Upper lobe of left lung (tissue), 6 donors: ENCODE data around the gene TRIOBP. TPM values are rescaled to one million over a fixed set of nuclear protein-coding genes. Genes with fewer than 3 reads are reported as not detected.
A peak's percentile ranks its signal among the peaks of the same experiment; 100 is the strongest.

Experiments used
- ATAC-seq, 2 donors: fragments of 200-7000 bp; cut with Tn5 transposase; one replicate each; pipeline ENCODE4 v1.9.1; 2022; ENCODE audit warnings: mild to moderate bottlenecking in 2 of 2, moderate library complexity in 2 of 2; ENCODE audit not compliant: low FRiP score in 2 of 2
- DNase-seq, 2 donors: peaks; one replicate each; pipeline ENCODE4 v3.0.0-alpha.2; 2019 to 2020
- H3K27ac ChIP-seq, 4 donors: fragments of 200-600 bp; sonication (generic); one replicate each; pipeline ENCODE4 v1.5.1; 2016 to 2019
- H3K27me3 ChIP-seq, 4 donors: fragments of 200-600 bp; sonication (generic); one replicate each; pipeline ENCODE4 v1.5.1; 2017 to 2019
- H3K36me3 ChIP-seq, 4 donors: fragments of 200-600 bp; sonication (generic); one replicate each; pipeline ENCODE4 v1.5.1; 2016 to 2019
- H3K4me1 ChIP-seq, 4 donors: fragments of 200-600 bp; sonication (generic); one replicate each; pipeline ENCODE4 v1.5.1; 2018 to 2019
- H3K4me3 ChIP-seq, 4 donors: fragments of 200-600 bp; sonication (generic); one replicate each; pipeline ENCODE4 v1.5.1; 2017 to 2019; ENCODE audit warnings: mild to moderate bottlenecking in 2 of 4, moderate library complexity in 1 of 4
- H3K9me3 ChIP-seq, 4 donors: fragments of 200-600 bp; sonication (generic); one replicate each; pipeline ENCODE4 v1.5.1; 2018 to 2019
- CTCF ChIP-seq, 6 experiments: fragments of 450-650 bp in 4 of 6; fragments of 200-600 bp in 2 of 6; sonication (generic) in 2 of 6; IDR thresholded peaks; one replicate each; pipeline ENCODE4 v1.5.1; 2016 to 2019; ENCODE audit warnings: antibody characterized with exemption in 6 of 6
- EP300 ChIP-seq, 4 donors: sonication (generic); formaldehyde crosslinking; IDR thresholded peaks; one replicate each; pipeline ENCODE4 v1.5.1; 2017; ENCODE audit warnings: antibody characterized with exemption in 4 of 4, control low read depth in 2 of 4
- POLR2A ChIP-seq, 4 donors: fragments of 450-650 bp; IDR thresholded peaks; one replicate each; pipeline ENCODE4 v1.5.1; 2016 to 2017; ENCODE audit warnings: antibody characterized with exemption in 4 of 4, mild to moderate bottlenecking in 2 of 4
- POLR2AphosphoS5 ChIP-seq, 2 donors: sonication (generic); formaldehyde crosslinking; IDR thresholded peaks; one replicate each; pipeline ENCODE4 v1.5.1; 2017; ENCODE audit warnings: antibody characterized with exemption in 2 of 2
- WGBS, 2 donors: methylation state at CpG; one replicate each; pipeline ENCODE4 v1.1.5; 2017 to 2018; 5-methylcytosine and 5-hydroxymethylcytosine counted together
- total RNA-seq, 6 donors: library from RNA; depleted of rRNA in 4 of 6; stranded (reverse); fragments of >200 nt in 4 of 6; gene quantifications; one replicate each; pipeline versions ENCODE4 v1.1.0 to v1.2.1, GENCODE V29; 2016 to 2021
- donor health status: DM: no; HTN: no; CAD: no; lungs with moderate emphysema.
- donor health status: DM: no; HTN: yes; CAD: no; lungs with severe emphysema.

Gene TRIOBP
- total RNA-seq, 6 donors from 2014 or later: 76.5 to 151 (median 113) TPM

DNA sequence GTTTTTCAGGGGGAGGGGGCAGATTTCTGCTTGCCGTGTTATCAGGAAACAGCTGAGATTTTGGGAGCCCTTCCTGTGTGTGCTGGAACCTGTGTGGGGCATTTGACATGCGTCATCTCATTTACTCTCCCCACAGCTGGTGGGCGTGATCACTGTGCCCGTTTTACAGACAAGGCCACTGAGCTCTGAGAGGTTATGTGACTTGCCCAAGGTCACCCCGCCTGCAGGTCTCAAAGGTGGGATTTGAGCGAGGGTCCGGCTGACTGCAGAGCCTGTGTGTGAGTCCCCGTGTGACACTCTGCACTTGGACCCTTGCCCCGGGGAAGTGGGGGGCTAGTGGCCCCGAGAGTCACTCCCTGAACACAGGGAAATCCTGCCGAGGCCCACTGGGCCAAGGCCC, 62.4 kb downstream of the TRIOBP start:
- Histone ChIP-seq H3K27me3 (no peaks in the 10 kb centered on the region), H3K4me1 (peaks cover 6 to 10% (median 8%) of the 10 kb centered on the region in 4 donors), H3K4me3 (no peak overlapping the region), H3K27ac (peak overlapping the region in 1 of 4 donors; percentile 30), H3K36me3 (peaks cover 21 to 99% (median 83%) of the 10 kb centered on the region in 4 donors), H3K9me3 (no peaks in the 10 kb centered on the region)
- no peak for ATAC-seq
- no peak for DNase-seq
- WGBS, 2 donors: 87 to 89% methylated on average over 6 to 9 of the region's 11 CpGs
- TF ChIP-seq POLR2A (IDR thresholded peaks at IDR 0.05): no peak
- TF ChIP-seq POLR2AphosphoS5 (IDR thresholded peaks at IDR 0.05): no peak
- TF ChIP-seq CTCF (IDR thresholded peaks at IDR 0.05): no peak
- no peak for TF ChIP-seq EP300 (IDR thresholded peaks at IDR 0.05)

- Histone ChIP-seq H3K9me3 (no peaks in the 10 kb centered on the region), H3K36me3 (peaks cover 21 to 99% (median 81%) of the 10 kb centered on the region in 4 donors), H3K4me1 (peaks cover 0 to 9% (median 2%) of the 10 kb centered on the region in 4 donors), H3K27me3 (no peaks in the 10 kb centered on the region), H3K27ac (no peak overlapping the region), H3K4me3 (no peak overlapping the region)
- TF ChIP-seq POLR2AphosphoS5 (IDR thresholded peaks at IDR 0.05): no peak
- no peak for TF ChIP-seq EP300 (IDR thresholded peaks at IDR 0.05)
- no peak for TF ChIP-seq POLR2A (IDR thresholded peaks at IDR 0.05)
- no peak for TF ChIP-seq CTCF (IDR thresholded peaks at IDR 0.05)
- 94 to 97% methylated on average over 3 of the region's 3 CpGs for WGBS, 2 donors
- DNase-seq: no peak
- ATAC-seq: no peak
These were observed 63.3 kb downstream of the TRIOBP start for GRCh38 chr22:37760152-37760551.

DNA sequence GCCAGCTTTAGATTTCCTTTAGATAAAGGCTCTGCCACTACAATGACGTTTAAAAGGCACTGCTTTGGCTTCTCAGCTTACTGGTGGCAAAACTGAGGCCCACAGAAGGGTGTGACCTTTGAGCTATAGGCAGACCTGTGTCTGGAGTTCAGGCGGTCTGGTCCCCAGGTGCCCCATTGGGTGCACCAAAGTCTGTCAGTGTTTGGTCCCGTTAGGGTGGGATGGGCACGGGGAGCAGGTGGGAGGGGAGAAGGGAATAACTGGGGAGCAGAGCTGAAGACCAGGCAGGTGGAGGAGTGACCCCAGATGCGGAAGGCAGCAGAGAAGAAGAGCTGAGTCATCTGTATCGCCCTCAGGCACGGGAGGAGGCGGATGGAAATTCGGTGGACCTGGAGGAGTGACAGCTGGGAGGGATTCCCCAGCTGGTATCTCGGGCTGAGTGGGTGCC, 65.6 kb downstream of the TRIOBP start:
- DNase-seq: no peak
- TF ChIP-seq EP300 (IDR thresholded peaks at IDR 0.05): no peak
- no peak for TF ChIP-seq POLR2A (IDR thresholded peaks at IDR 0.05)
- no peak for TF ChIP-seq CTCF (IDR thresholded peaks at IDR 0.05)
- no peak for TF ChIP-seq POLR2AphosphoS5 (IDR thresholded peaks at IDR 0.05)
- Histone ChIP-seq H3K9me3 (no peaks in the 10 kb centered on the region), H3K27ac (no peak overlapping the region), H3K27me3 (no peaks in the 10 kb centered on the region), H3K4me3 (no peak overlapping the region), H3K4me1 (peaks cover 0 to 9% (median 1%) of the 10 kb centered on the region in 4 donors), H3K36me3 (peaks cover 21 to 100% (median 69%) of the 10 kb centered on the region in 4 donors)
- 71 to 80% methylated on average over 9 to 10 of the region's 10 CpGs for WGBS, 2 donors
- ATAC-seq: no peak

- WGBS, 2 donors: 96% methylated on average over 9 of the region's 9 CpGs; no CpG with 5 or more reads in 1 of the 2 donors
- H3K4me3 ChIP-seq: no peak overlapping the region
- ATAC-seq (no peak), DNase-seq (no peak)
- H3K4me1 ChIP-seq: peaks cover 0 to 8% (median 1%) of the 10 kb centered on the region in 4 donors
- no peak overlapping the region for H3K27ac ChIP-seq
- H3K27me3 ChIP-seq: no peaks in the 10 kb centered on the region
- H3K9me3 ChIP-seq: no peaks in the 10 kb centered on the region
- H3K36me3 ChIP-seq: peaks cover 20 to 100% (median 67%) of the 10 kb centered on the region in 4 donors
- no peak for TF ChIP-seq EP300 (IDR thresholded peaks at IDR 0.05)
- no peak for TF ChIP-seq POLR2AphosphoS5 (IDR thresholded peaks at IDR 0.05)
- TF ChIP-seq CTCF (IDR thresholded peaks at IDR 0.05): no peak
- no peak for TF ChIP-seq POLR2A (IDR thresholded peaks at IDR 0.05)
These were observed 66.2 kb downstream of the TRIOBP start for GRCh38 chr22:37763012-37763411.

DNA sequence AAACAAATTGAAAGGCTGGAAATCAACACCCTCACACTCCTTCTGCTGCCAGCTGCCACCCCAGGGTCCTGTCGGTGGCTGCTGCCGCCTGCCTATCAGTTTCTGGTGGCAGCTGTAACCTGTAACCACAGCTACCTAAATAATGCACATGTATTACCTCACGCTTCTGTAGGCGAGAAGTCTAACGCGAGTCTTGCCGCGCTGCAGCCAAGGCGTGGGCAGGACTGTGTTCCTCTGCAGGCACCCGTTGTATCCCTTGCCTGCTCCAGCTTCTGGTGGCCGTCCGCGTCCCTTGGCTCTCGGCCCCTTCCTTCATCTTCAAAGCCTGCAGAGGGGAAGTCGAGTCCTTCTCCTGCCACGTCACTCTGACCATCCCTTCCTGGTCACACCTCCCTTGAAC, 66.8 kb downstream of the TRIOBP start:
- ATAC-seq (no peak), DNase-seq (peak in 1 of 2 donors; percentile 52)
- H3K27me3 ChIP-seq: no peaks in the 10 kb centered on the region
- TF ChIP-seq CTCF (IDR thresholded peaks at IDR 0.05) (no peak), POLR2A (IDR thresholded peaks at IDR 0.05) (no peak), EP300 (IDR thresholded peaks at IDR 0.05) (no peak), POLR2AphosphoS5 (IDR thresholded peaks at IDR 0.05) (no peak)
- H3K36me3 ChIP-seq: peaks cover 16 to 100% (median 66%) of the 10 kb centered on the region in 4 donors
- H3K4me3 ChIP-seq: no peak overlapping the region
- no peak overlapping the region for H3K27ac ChIP-seq
- WGBS, 2 donors: 92 to 95% methylated on average over 16 of the region's 16 CpGs
- no peaks in the 10 kb centered on the region for H3K9me3 ChIP-seq
- H3K4me1 ChIP-seq: peaks cover 0 to 4% (median under 1%) of the 10 kb centered on the region in 4 donors
